Glomerular visceral epithelial cell (primary cell): ENCODE measurements around the gene IGSF3.

Source experiments
- DNase-seq: peaks from one replicate; pipeline ENCODE4 v3.0.0-alpha.2; 2016; ENCODE audit errors: extremely low spot score

Gene IGSF3

GRCh38 chr1:116525440-116525839 lies 142.1 kb downstream of the IGSF3 start:
- no peak for DNase-seq
